K562 (cell line): Measurements from ENCODE around the gene ZSWIM8. TPM values are rescaled to one million over a fixed set of nuclear protein-coding genes. Genes with fewer than 3 reads are reported as not detected.
A peak's percentile ranks its signal among the peaks of the same experiment; 100 is the strongest.

Source experiments
- CTBP1 ChIP-seq: fragments of 450-650 bp; IDR thresholded peaks from 2 replicates; pipeline ENCODE4 v1.6.1; 2016; ENCODE audit warnings: borderline replicate concordance
- HNRNPLL ChIP-seq: fragments of 200-400 bp; formaldehyde crosslinking; IDR thresholded peaks from 2 replicates; pipeline ENCODE4 v1.6.1; 2017; ENCODE audit warnings: low read length, low read depth, mild to moderate bottlenecking; ENCODE audit not compliant: poor library complexity, severe bottlenecking
- MGA ChIP-seq: fragments of 450-650 bp; IDR thresholded peaks from 2 replicates; pipeline ENCODE4 v1.6.1; 2016; ENCODE audit warnings: mild to moderate bottlenecking, moderate library complexity
- MLLT1 ChIP-seq, 2 experiments: fragments of 450-650 bp; IDR thresholded peaks; 2 replicates each; pipeline ENCODE4 v1.6.1; 2016
- NONO ChIP-seq, 2 experiments: fragments of 200-400 bp in 1 of 2; fragments of 450-650 bp in 1 of 2; formaldehyde crosslinking in 1 of 2; IDR thresholded peaks; 2 replicates each; pipeline ENCODE4 v1.6.1; 2017; ENCODE audit warnings: low read depth in 2 of 2, mild to moderate bottlenecking in 2 of 2, moderate library complexity in 2 of 2, low read length in 1 of 2
- RBFOX2 ChIP-seq: fragments of 200-400 bp; formaldehyde crosslinking; IDR thresholded peaks from 2 replicates; pipeline ENCODE4 v1.6.1; 2017; ENCODE audit warnings: low read depth, mild to moderate bottlenecking, low read length, moderate library complexity
- SMAD3 ChIP-seq: fragments of 450-650 bp; formaldehyde crosslinking; conservative IDR thresholded peaks from 2 replicates; pipeline ENCODE4 v1.4.0; 2020; ENCODE audit warnings: mild to moderate bottlenecking
- SRSF9 ChIP-seq: fragments of 200-400 bp; formaldehyde crosslinking; IDR thresholded peaks from 2 replicates; pipeline ENCODE4 v1.6.1; 2017; ENCODE audit warnings: low read depth, low read length, borderline replicate concordance
- TBP ChIP-seq: optimal IDR thresholded peaks from 2 replicates; pipeline ENCODE3; 2011; ENCODE audit warnings: low read depth, low read length, improper control_type of control experiment
- ZKSCAN1 ChIP-seq: fragments of 150-350 bp; IDR thresholded peaks from 2 replicates; pipeline ENCODE4 v1.6.1; 2016; ENCODE audit warnings: low read depth, low read length
- ZNF12 ChIP-seq: sonication (generic); formaldehyde crosslinking; IDR thresholded peaks from 2 replicates; pipeline ENCODE4 v1.4.0; 2020; ENCODE audit warnings: mild to moderate bottlenecking, missing genetic modification reagents
- ZNF140 ChIP-seq: fragments of 250-450 bp; sonication (Bioruptor Pico); IDR thresholded peaks from 2 replicates; pipeline ENCODE4 v1.8.0; 2021; ENCODE audit warnings: moderate library complexity, mild to moderate bottlenecking, inconsistent platforms
- ZNF217 ChIP-seq: sonication (generic); formaldehyde crosslinking; IDR thresholded peaks from 2 replicates; pipeline ENCODE4 v1.8.0; 2022; ENCODE audit warnings: mild to moderate bottlenecking, missing genetic modification reagents
- ZNF445 ChIP-seq: fragments of 250-450 bp; sonication (Bioruptor Pico); IDR thresholded peaks from 2 replicates; pipeline ENCODE4 v1.4.0; 2020; ENCODE audit warnings: low read depth, mild to moderate bottlenecking, moderate library complexity
- polyA plus RNA-seq, 8 experiments: library from polyadenylated mRNA; depleted of rRNA in 4 of 8; stranded (reverse) in 5 of 8; unstranded in 3 of 8; fragments of >200 nt; fragmentation: Nextera tagmentation in 2 of 8; fragmentation: Illumina TruSeq in 1 of 8; extraction: Ambion mirVana in 2 of 8; extraction: Trizol in 1 of 8; gene quantifications; 2 replicates each; pipeline versions ENCODE4 v1.2.1 to v1.2.3, GENCODE V29; 2011 to 2014; ENCODE audit warnings: inconsistent platforms in 1 of 8, missing spikeins in 1 of 8
- total RNA-seq, 7 experiments: library from RNA; depleted of rRNA in 6 of 7; stranded (reverse); fragments of >200 nt in 6 of 7; fragmentation: Illumina TruSeq in 2 of 7; extraction: Trizol in 2 of 7; gene quantifications; 2 replicates each; pipeline versions ENCODE4 v1.2.1 to v1.2.3, GENCODE V29; 2011 to 2021; ENCODE audit warnings: low replicate concordance in 1 of 7

The ZSWIM8 gene
- total and polyA plus RNA-seq, 9 of the 15 experiments (the other 6 are each of a cell fraction or from before 2014, with no cell fraction given): 5.6 to 47.8 (median 26.7) TPM

DNA sequence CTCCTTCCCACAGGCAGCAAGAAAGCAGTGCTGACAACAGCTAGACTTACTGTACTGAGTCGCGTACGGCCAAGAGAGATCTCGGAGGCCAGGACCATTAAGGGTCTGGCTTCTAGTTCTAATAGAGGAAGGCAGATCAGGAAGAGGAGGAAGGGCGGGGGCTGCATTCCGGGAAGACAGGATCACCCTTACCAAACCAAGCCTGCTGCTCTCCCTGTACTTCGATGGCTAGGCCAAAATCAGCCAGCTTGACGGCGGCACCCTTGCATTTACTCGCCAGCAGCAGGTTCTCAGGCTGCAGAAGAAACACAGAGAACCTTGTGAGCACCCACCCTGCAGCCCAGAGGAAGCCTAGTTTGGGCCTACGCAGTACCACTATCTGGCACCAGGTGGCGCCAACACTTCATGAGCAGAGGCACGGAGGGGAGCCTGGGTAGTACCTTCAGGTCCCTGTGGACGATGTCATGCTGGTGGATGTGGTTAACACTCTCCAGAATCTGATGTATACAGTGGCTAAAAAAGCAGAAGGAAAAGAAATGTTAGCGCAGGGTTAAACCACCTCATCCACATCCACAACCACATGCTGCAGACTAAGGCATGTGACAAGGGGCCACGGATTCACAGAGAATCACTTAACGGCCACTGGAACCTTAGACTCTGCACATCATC lies 63.5 kb downstream of the ZSWIM8 start (continued):
- TF ChIP-seq RBFOX2 (no peak), ZNF217 (CRISPR knock-in tag) (no peak), NONO (IDR thresholded peaks at IDR 0.05; ENCODE audit: low read depth in 2 of 2, low read length in 1 of 2) (no peak), TBP (no peak), SMAD3 (CRISPR knock-in tag) (no peak), CTBP1 (peak; percentile 70; the same call in 1 of the 2 replicates), HNRNPLL (no peak), ZKSCAN1 (no peak), MLLT1 (IDR thresholded peaks at IDR 0.05) (no peak), ZNF140 (no peak), ZNF12 (CRISPR knock-in tag) (no peak), SRSF9 (no peak), ZNF445 (CRISPR knock-in tag) (no peak), MGA (no peak)
